ENCODE results near the gene NUAK2. TPM values are rescaled to one million over a fixed set of nuclear protein-coding genes. Genes with fewer than 3 reads are reported as not detected.

Gene NUAK2
- total RNA-seq, 1 experiment from 2014 or later: 0.45 TPM

GRCh38 chr1:205270271-205270670 is 51.3 kb downstream of the NUAK2 start:
- no peak for DNase-seq (ENCODE audit: low spot score)
- Histone ChIP-seq H3K27me3 (replicated peaks; ENCODE audit: insufficient read depth, low read depth, low read length, poor library complexity) (no peaks in the 10 kb centered on the region), H3K4me3 (ENCODE audit: low read depth, low read length, poor library complexity, severe bottlenecking) (no peak overlapping the region), H3K27ac (ENCODE audit: low read depth, low read length, poor library complexity, severe bottlenecking) (no peak overlapping the region), H3K36me3 (ENCODE audit: insufficient read depth, low read length, poor library complexity, severe bottlenecking) (no peaks in the 10 kb centered on the region), H3K4me1 (ENCODE audit: insufficient read depth, low read length, poor library complexity, severe bottlenecking) (no peaks in the 10 kb centered on the region), H3K9me3 (ENCODE audit: low read depth, low read length, poor library complexity, severe bottlenecking) (no peaks in the 10 kb centered on the region)
- intact Hi-C loops (cut with micrococcal nuclease; ENCODE audit: unreplicated experiment): loop anchor here (5.0 kb wide), 1 partner anchor 252 kb away; no protein-coding TSS in a partner anchor
- TF ChIP-seq EZH2 (IDR thresholded peaks at IDR 0.05; ENCODE audit: borderline replicate concordance, low read depth, low read length, poor library complexity, severe bottlenecking) (no peak), CTCF (conservative IDR thresholded peaks at IDR 0.05; ENCODE audit: low read depth, low read length) (no peak)
- no TSS peak for BruUV-seq (replicated peaks)
- ChIA-PET CTCF (interaction anchor here (1.1 to 8.2 kb wide), 2 partner anchors 56 to 254 kb away, joined by 4 to 165 read pairs; no protein-coding TSS in a partner anchor), POLR2A (ENCODE audit: low non-redundant PET) (no interaction called here)

DNA sequence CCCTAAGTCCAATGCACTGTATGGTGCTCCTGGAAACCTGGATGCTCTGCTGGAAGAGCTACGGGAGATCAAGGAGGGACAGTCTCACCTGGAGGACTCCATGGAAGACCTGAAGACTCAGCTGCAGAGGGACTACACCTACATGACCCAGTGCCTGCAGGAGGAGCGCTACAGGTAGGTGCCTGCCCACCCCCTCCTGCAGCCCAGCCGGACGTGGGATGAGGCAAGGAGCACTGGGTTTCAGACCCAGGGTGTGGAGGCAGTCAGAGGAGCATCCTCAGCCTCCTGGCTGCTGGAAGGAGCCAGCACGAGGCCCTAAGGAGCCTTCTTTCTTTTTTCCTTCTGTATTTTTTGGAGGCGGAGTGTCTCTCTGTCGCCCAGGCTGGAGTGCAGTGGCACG is 51.8 kb downstream of the NUAK2 start:
- intact Hi-C loops (cut with micrococcal nuclease; ENCODE audit: unreplicated experiment): loop anchor here (5.0 kb wide), 1 partner anchor 253 kb away; no protein-coding TSS in a partner anchor
- CTCF ChIA-PET: no interaction called here
- Histone ChIP-seq H3K27ac (ENCODE audit: low read depth, low read length, poor library complexity, severe bottlenecking) (no peak overlapping the region), H3K9me3 (ENCODE audit: low read depth, low read length, poor library complexity, severe bottlenecking) (no peaks in the 10 kb centered on the region), H3K36me3 (ENCODE audit: insufficient read depth, low read length, poor library complexity, severe bottlenecking) (no peaks in the 10 kb centered on the region), H3K4me3 (ENCODE audit: low read depth, low read length, poor library complexity, severe bottlenecking) (no peak overlapping the region), H3K4me1 (ENCODE audit: insufficient read depth, low read length, poor library complexity, severe bottlenecking) (no peaks in the 10 kb centered on the region), H3K27me3 (replicated peaks; ENCODE audit: insufficient read depth, low read depth, low read length, poor library complexity) (no peaks in the 10 kb centered on the region)
- no peak for TF ChIP-seq CTCF (conservative IDR thresholded peaks at IDR 0.05; ENCODE audit: low read depth, low read length)
- TF ChIP-seq EZH2 (IDR thresholded peaks at IDR 0.05; ENCODE audit: borderline replicate concordance, low read depth, low read length, poor library complexity, severe bottlenecking): no peak
- DNase-seq (ENCODE audit: low spot score): no peak
- no TSS peak for BruUV-seq (replicated peaks)
- POLR2A ChIA-PET (ENCODE audit: low non-redundant PET): no interaction called here

DNA sequence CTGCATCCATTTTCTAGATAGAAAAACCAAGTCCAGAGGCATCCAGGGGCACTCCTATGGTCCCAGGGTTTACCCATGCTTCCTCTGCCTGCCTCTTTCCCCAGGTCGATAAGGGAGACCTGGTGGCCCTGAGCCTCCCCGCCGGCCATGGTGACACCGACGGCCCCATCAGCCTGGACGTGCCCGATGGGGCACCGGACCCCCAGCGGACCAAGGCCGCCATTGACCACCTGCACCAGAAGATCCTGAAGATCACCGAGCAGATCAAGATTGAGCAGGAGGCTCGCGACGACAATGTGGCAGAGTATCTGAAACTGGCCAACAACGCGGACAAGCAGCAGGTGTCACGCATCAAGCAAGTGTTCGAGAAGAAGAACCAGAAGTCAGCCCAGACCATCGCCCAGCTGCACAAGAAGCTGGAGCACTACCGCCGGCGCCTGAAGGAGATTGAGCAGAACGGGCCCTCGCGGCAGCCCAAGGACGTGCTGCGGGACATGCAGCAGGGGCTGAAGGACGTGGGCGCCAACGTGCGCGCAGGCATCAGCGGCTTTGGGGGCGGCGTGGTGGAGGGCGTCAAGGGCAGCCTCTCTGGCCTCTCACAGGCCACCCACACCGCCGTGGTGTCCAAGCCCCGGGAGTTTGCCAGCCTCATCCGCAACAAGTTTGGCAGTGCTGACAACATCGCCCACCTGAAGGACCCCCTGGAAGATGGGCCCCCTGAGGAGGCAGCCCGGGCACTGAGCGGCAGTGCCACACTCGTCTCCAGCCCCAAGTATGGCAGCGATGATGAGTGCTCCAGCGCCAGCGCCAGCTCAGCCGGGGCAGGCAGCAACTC is 52.5 kb downstream of the NUAK2 start:
- Histone ChIP-seq H3K4me3 (ENCODE audit: low read depth, low read length, poor library complexity, severe bottlenecking) (no peak overlapping the region), H3K27ac (ENCODE audit: low read depth, low read length, poor library complexity, severe bottlenecking) (no peak overlapping the region), H3K36me3 (ENCODE audit: insufficient read depth, low read length, poor library complexity, severe bottlenecking) (no peaks in the 10 kb centered on the region), H3K27me3 (replicated peaks; ENCODE audit: insufficient read depth, low read depth, low read length, poor library complexity) (no peaks in the 10 kb centered on the region), H3K4me1 (ENCODE audit: insufficient read depth, low read length, poor library complexity, severe bottlenecking) (no peaks in the 10 kb centered on the region), H3K9me3 (ENCODE audit: low read depth, low read length, poor library complexity, severe bottlenecking) (no peaks in the 10 kb centered on the region)
- DNase-seq (ENCODE audit: low spot score): no peak
- TF ChIP-seq EZH2 (IDR thresholded peaks at IDR 0.05; ENCODE audit: borderline replicate concordance, low read depth, low read length, poor library complexity, severe bottlenecking) (no peak), CTCF (conservative IDR thresholded peaks at IDR 0.05; ENCODE audit: low read depth, low read length) (no peak)
- intact Hi-C loops (cut with micrococcal nuclease; ENCODE audit: unreplicated experiment): no loop called here
- no TSS peak for BruUV-seq (replicated peaks)
- ChIA-PET CTCF (no interaction called here), POLR2A (ENCODE audit: low non-redundant PET) (no interaction called here)

Data from A673 (cell line).